IMR-90 (cell line): ENCODE results near the gene ADIRF. TPM values are rescaled to one million over a fixed set of nuclear protein-coding genes. Genes with fewer than 3 reads are reported as not detected.

Experiments used
- ATAC-seq: fragments of 200-7000 bp; cut with Tn5 transposase; 2 replicates; pipeline ENCODE4 v1.9.1; 2020; ENCODE audit warnings: low read depth, mild to moderate bottlenecking, moderate library complexity
- BruUV-seq: library from RNA; stranded (reverse); fragments of 400-500 nt; replicated peaks from 2 replicates; lab custom pipeline; 2021; lab: Mats Ljungman, UMichigan
- CTCF ChIA-PET: fragments of 300-600 bp; formaldehyde crosslinking; extraction: SDS; loops from one replicate; lab custom pipeline; 2021; ENCODE audit warnings: antibody characterized with exemption; lab: Yijun Ruan, JAX
- POLR2A ChIA-PET: fragments of 300-600 bp; sonication (Branson Sonifier 250); formaldehyde crosslinking; loops from one replicate; lab custom pipeline; 2022; ENCODE audit warnings: antibody characterized with exemption; ENCODE audit not compliant: unreplicated experiment; lab: Charles Lee
- DNase-seq: peaks from one replicate; pipeline ENCODE4 v3.0.0; 2013
- H2AFZ ChIP-seq: replicated peaks from 2 replicates; pipeline ENCODE3; 2013; ENCODE audit warnings: low read length, mild to moderate bottlenecking; ENCODE audit not compliant: poor library complexity
- H2AK5ac ChIP-seq: 2 replicates; pipeline ENCODE4 v1.6.1; 2013; ENCODE audit warnings: low read depth, low read length, inconsistent platforms
- H2AK9ac ChIP-seq: replicated peaks from 2 replicates; pipeline ENCODE3; 2013; ENCODE audit warnings: mild to moderate bottlenecking, low read depth, low read length, moderate library complexity; ENCODE audit not compliant: poor library complexity
- H2BK120ac ChIP-seq: 2 replicates; pipeline ENCODE4 v1.6.1; 2013; ENCODE audit warnings: low read depth, low read length, inconsistent platforms
- H2BK15ac ChIP-seq: 3 replicates; pipeline ENCODE4 v1.6.1; 2013; ENCODE audit warnings: low read depth, low read length, inconsistent platforms
- H2BK20ac ChIP-seq: 2 replicates; pipeline ENCODE4 v1.6.1; 2013; ENCODE audit warnings: low read depth, mild to moderate bottlenecking, inconsistent platforms, low read length, moderate library complexity
- H2BK5ac ChIP-seq: 2 replicates; pipeline ENCODE4 v1.6.1; 2013; ENCODE audit warnings: mild to moderate bottlenecking, low read depth, low read length, inconsistent platforms; ENCODE audit not compliant: poor library complexity, severe bottlenecking
- H3K14ac ChIP-seq: replicated peaks from 2 replicates; pipeline ENCODE4 v1.6.1; 2013; ENCODE audit warnings: low read depth, low read length, inconsistent platforms
- H3K18ac ChIP-seq: 2 replicates; pipeline ENCODE4 v1.6.1; 2013; ENCODE audit warnings: low read depth, low read length, control low read depth
- H3K23ac ChIP-seq: 2 replicates; pipeline ENCODE4 v1.6.1; 2013; ENCODE audit warnings: low read depth, low read length, inconsistent platforms
- H3K27ac ChIP-seq: 2 replicates; pipeline ENCODE4 v1.5.1; 2013; ENCODE audit warnings: mild to moderate bottlenecking, control low read depth, low read length; ENCODE audit not compliant: insufficient read depth
- H3K27me3 ChIP-seq: 2 replicates; pipeline ENCODE4 v1.6.1; 2013; ENCODE audit warnings: low read length; ENCODE audit not compliant: control insufficient read depth, insufficient read depth
- H3K36me3 ChIP-seq: 2 replicates; pipeline ENCODE4 v1.6.1; 2013; ENCODE audit warnings: low read length, mixed read lengths; ENCODE audit not compliant: control insufficient read depth, insufficient read depth
- H3K4ac ChIP-seq: 2 replicates; pipeline ENCODE4 v1.6.1; 2013; ENCODE audit warnings: low read depth, low read length, inconsistent platforms
- H3K4me1 ChIP-seq: 2 replicates; pipeline ENCODE4 v1.6.1; 2013; ENCODE audit warnings: low read length, mixed read lengths; ENCODE audit not compliant: control insufficient read depth, insufficient read depth
- H3K4me2 ChIP-seq: 2 replicates; pipeline ENCODE4 v1.6.1; 2013; ENCODE audit warnings: low read depth, mild to moderate bottlenecking, control low read depth, low read length, moderate library complexity
- H3K4me3 ChIP-seq: 2 replicates; pipeline ENCODE4 v1.5.1; 2013; ENCODE audit warnings: low read depth, mild to moderate bottlenecking, control low read depth, low read length, moderate library complexity; ENCODE audit not compliant: insufficient read depth
- H3K56ac ChIP-seq: 2 replicates; pipeline ENCODE4 v1.6.1; 2013; ENCODE audit warnings: low read length, inconsistent platforms; ENCODE audit not compliant: insufficient read depth; ENCODE audit errors: extremely low read depth
- H3K79me1 ChIP-seq, 2 experiments: 2 replicates each; pipeline ENCODE4 v1.6.1; 2013; ENCODE audit warnings: low read length in 2 of 2, inconsistent platforms in 1 of 2, low read depth in 1 of 2
- H3K9ac ChIP-seq: 2 replicates; pipeline ENCODE4 v1.6.1; 2013; ENCODE audit warnings: low read depth, low read length, control low read depth
- H3K9me1 ChIP-seq: 2 replicates; pipeline ENCODE4 v1.6.1; 2013; ENCODE audit warnings: low read length, inconsistent platforms; ENCODE audit not compliant: insufficient read depth
- H3K9me3 ChIP-seq: 2 replicates; pipeline ENCODE4 v1.6.1; 2013; ENCODE audit warnings: low read length; ENCODE audit not compliant: control insufficient read depth, insufficient read depth
- H4K20me1 ChIP-seq: 2 replicates; pipeline ENCODE4 v1.6.1; 2013; ENCODE audit warnings: low read length, inconsistent platforms; ENCODE audit not compliant: insufficient read depth
- H4K5ac ChIP-seq: 2 replicates; pipeline ENCODE4 v1.6.1; 2013; ENCODE audit warnings: mild to moderate bottlenecking, low read depth, low read length, control low read depth
- H4K8ac ChIP-seq, 2 experiments: 2 replicates each; pipeline ENCODE4 v1.6.1; 2013; ENCODE audit warnings: low read depth in 2 of 2, low read length in 2 of 2, control low read depth in 1 of 2, inconsistent platforms in 1 of 2
- H4K91ac ChIP-seq: 2 replicates; pipeline ENCODE4 v1.6.1; 2013; ENCODE audit warnings: low read depth, low read length, inconsistent platforms; ENCODE audit not compliant: insufficient read depth
- BHLHE40 ChIP-seq: fragments of 150-350 bp; IDR thresholded peaks from 2 replicates; pipeline ENCODE4 v1.6.1; 2016; ENCODE audit warnings: mild to moderate bottlenecking, low read depth, low read length
- CHD1 ChIP-seq: IDR thresholded peaks from 2 replicates; pipeline ENCODE4 v1.6.1; 2012; ENCODE audit warnings: low read depth, low read length, improper control_type of control experiment
- MAFK ChIP-seq: IDR thresholded peaks from 2 replicates; pipeline ENCODE4 v1.6.1; 2012; ENCODE audit warnings: low read depth, low read length, improper control_type of control experiment
- MXI1 ChIP-seq: IDR thresholded peaks from 2 replicates; pipeline ENCODE4 v1.6.1; 2012; ENCODE audit warnings: low read depth, mild to moderate bottlenecking, low read length, moderate library complexity, borderline replicate concordance
- NFE2L2 ChIP-seq: fragments of 150-350 bp; IDR thresholded peaks from 2 replicates; pipeline ENCODE4 v1.6.1; 2016; ENCODE audit warnings: low read depth, mild to moderate bottlenecking, low read length
- RCOR1 ChIP-seq: IDR thresholded peaks from 2 replicates; pipeline ENCODE4 v1.6.1; 2012; ENCODE audit warnings: mild to moderate bottlenecking, low read length, improper control_type of control experiment; ENCODE audit not compliant: insufficient replicate concordance
- SMC3 ChIP-seq: fragments of 150-350 bp; IDR thresholded peaks from 2 replicates; pipeline ENCODE4 v1.6.1; 2016; ENCODE audit warnings: low read depth, mild to moderate bottlenecking, antibody characterized with exemption, low read length, moderate library complexity
- WGBS, 2 experiments: methylation state at CpG; one replicate each; pipeline versions ENCODE4 v1.1.5 to v1.1.7; 2013; ENCODE audit warnings: missing lambda C conversion rate in 2 of 2; ENCODE audit not compliant: insufficient read length in 1 of 2; ENCODE audit errors: extremely low coverage in 2 of 2; 5-methylcytosine and 5-hydroxymethylcytosine counted together
- dilution Hi-C: fragments of 300-500 bp; cut with HindIII; formaldehyde crosslinking; loops from one replicate; pipeline ENCODE4 v1.14.3; 2018; ENCODE audit warnings: low sequenced_read_pairs; ENCODE audit not compliant: unreplicated experiment
- in situ Hi-C: fragments of 300-500 bp; cut with MboI; formaldehyde crosslinking; loops from 3 replicates; pipeline ENCODE4 v1.14.3; 2019; ENCODE audit warnings: low sequenced_read_pairs, inconsistent platforms, mixed read lengths
- intact Hi-C: fragments of 100-400 bp; cut with micrococcal nuclease; formaldehyde crosslinking; loops from 2 replicates; pipeline ENCODE4 v1.10.0; 2022
- polyA plus RNA-seq, 3 experiments: library from polyadenylated mRNA; depleted of rRNA; stranded (reverse); fragments of >200 nt; gene quantifications; 2 replicates each; pipeline ENCODE4 v1.2.3, GENCODE V29; 2012; ENCODE audit warnings: low replicate concordance in 1 of 3
- total RNA-seq: library from RNA; depleted of rRNA; stranded (reverse); fragments of >200 nt; gene quantifications from 2 replicates; pipeline ENCODE4 v1.2.3, GENCODE V29; 2012
- TF ChIP-seq, protein P1 (sequence below): conservative IDR thresholded peaks from 2 replicates; pipeline ENCODE4 v1.5.1; 2012; ENCODE audit warnings: mild to moderate bottlenecking, low read depth, low read length, improper control_type of control experiment
- TF ChIP-seq, protein P2 (sequence below): fragments of 150-350 bp; IDR thresholded peaks from 2 replicates; pipeline ENCODE4 v1.6.1; 2017; ENCODE audit warnings: mild to moderate bottlenecking, antibody characterized with exemption, low read length, low read depth
- TF ChIP-seq, protein P3 (sequence below): fragments of 150-350 bp; IDR thresholded peaks from 2 replicates; pipeline ENCODE4 v1.6.1; 2016; ENCODE audit warnings: low read depth, mild to moderate bottlenecking, low read length, moderate library complexity, borderline replicate concordance

Gene ADIRF
- total and polyA plus RNA-seq, 2 of the 4 experiments (the other 2 are of a cell fraction) = 2.3 to 7.2 TPM

DNA sequence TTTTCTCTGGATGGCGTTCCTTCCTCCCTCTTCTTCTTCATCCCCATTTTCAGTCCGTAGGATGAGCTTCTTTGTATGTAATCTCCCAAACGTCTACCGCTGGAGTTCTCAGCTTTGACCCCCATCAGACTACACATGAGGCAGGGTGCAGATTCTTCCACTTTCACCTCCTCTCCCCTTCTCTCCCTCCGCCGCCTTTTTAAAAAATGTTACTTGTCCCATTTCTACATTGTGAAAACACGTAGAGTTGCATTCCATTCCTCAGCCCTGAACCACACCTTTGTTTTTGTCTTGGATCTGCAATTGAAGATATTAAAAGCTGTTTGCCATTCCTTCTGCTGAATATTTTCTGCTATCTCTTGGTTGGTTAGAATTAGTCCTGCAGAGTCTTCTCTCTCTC, 6.2 kb downstream of the ADIRF start:
- Histone ChIP-seq H2BK5ac (no peak overlapping the region), H3K18ac (no peak overlapping the region), H2AK9ac (no peak overlapping the region), H3K79me1 (peaks cover 0 to 14% of the 10 kb centered on the region in 2 experiments; a peak in 3 of 4 replicates), H3K4me1 (peaks cover 21% of the 10 kb centered on the region), H3K4me3 (no peak overlapping the region), H4K91ac (no peak overlapping the region), H3K23ac (no peak overlapping the region), H3K4me2 (no peak overlapping the region), H3K9me1 (peaks cover 7% of the 10 kb centered on the region; the same call in 1 of the 2 replicates), H3K27me3 (no peaks in the 10 kb centered on the region), H2BK120ac (no peak overlapping the region), H4K8ac (no peak overlapping the region), H3K9me3 (no peaks in the 10 kb centered on the region), H2BK20ac (no peak overlapping the region), H3K36me3 (no peaks in the 10 kb centered on the region), H3K27ac (no peak overlapping the region), H4K20me1 (no peaks in the 10 kb centered on the region; the same call in 1 of the 2 replicates), H2AFZ (no peak overlapping the region), H3K14ac (no peak overlapping the region), H4K5ac (no peak overlapping the region), H2BK15ac (no peak overlapping the region), H2AK5ac (no peak overlapping the region), H3K9ac (no peak overlapping the region), H3K56ac (no peak overlapping the region), H3K4ac (no peak overlapping the region; the same call in 1 of the 2 replicates)
- DNase-seq (no peak), ATAC-seq (no peak)
- CTCF ChIA-PET = interaction anchor here (0.6 kb wide), 1 partner anchor 51 kb away, joined by 3 read pairs; no protein-coding TSS in a partner anchor
- POLR2A ChIA-PET = no interaction called here
- WGBS, 2 experiments = 72% methylated on average over 3 of the region's 7 CpGs; no CpG with 5 or more reads in 1 of the 2 experiments
- TF ChIP-seq, protein P1, sequence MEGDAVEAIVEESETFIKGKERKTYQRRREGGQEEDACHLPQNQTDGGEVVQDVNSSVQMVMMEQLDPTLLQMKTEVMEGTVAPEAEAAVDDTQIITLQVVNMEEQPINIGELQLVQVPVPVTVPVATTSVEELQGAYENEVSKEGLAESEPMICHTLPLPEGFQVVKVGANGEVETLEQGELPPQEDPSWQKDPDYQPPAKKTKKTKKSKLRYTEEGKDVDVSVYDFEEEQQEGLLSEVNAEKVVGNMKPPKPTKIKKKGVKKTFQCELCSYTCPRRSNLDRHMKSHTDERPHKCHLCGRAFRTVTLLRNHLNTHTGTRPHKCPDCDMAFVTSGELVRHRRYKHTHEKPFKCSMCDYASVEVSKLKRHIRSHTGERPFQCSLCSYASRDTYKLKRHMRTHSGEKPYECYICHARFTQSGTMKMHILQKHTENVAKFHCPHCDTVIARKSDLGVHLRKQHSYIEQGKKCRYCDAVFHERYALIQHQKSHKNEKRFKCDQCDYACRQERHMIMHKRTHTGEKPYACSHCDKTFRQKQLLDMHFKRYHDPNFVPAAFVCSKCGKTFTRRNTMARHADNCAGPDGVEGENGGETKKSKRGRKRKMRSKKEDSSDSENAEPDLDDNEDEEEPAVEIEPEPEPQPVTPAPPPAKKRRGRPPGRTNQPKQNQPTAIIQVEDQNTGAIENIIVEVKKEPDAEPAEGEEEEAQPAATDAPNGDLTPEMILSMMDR = no peak
- no peak for TF ChIP-seq BHLHE40
- no peak for TF ChIP-seq CHD1
- no peak for TF ChIP-seq MXI1
- TF ChIP-seq, protein P2, sequence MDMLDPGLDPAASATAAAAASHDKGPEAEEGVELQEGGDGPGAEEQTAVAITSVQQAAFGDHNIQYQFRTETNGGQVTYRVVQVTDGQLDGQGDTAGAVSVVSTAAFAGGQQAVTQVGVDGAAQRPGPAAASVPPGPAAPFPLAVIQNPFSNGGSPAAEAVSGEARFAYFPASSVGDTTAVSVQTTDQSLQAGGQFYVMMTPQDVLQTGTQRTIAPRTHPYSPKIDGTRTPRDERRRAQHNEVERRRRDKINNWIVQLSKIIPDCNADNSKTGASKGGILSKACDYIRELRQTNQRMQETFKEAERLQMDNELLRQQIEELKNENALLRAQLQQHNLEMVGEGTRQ = no peak
- TF ChIP-seq MAFK = no peak
- TF ChIP-seq RCOR1 = no peak
- TF ChIP-seq SMC3 = no peak
- TF ChIP-seq, protein P3, sequence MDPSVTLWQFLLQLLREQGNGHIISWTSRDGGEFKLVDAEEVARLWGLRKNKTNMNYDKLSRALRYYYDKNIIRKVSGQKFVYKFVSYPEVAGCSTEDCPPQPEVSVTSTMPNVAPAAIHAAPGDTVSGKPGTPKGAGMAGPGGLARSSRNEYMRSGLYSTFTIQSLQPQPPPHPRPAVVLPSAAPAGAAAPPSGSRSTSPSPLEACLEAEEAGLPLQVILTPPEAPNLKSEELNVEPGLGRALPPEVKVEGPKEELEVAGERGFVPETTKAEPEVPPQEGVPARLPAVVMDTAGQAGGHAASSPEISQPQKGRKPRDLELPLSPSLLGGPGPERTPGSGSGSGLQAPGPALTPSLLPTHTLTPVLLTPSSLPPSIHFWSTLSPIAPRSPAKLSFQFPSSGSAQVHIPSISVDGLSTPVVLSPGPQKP = no peak
- TF ChIP-seq NFE2L2 = no peak
- in situ Hi-C loops = no loop called here
- dilution Hi-C loops = no loop called here
- no TSS peak for BruUV-seq
- intact Hi-C loops = no loop called here
